Measurements from ENCODE around the gene KIRREL2.

The KIRREL2 gene

GRCh38 chr19:35895911-35896642 lies 39.4 kb downstream of the KIRREL2 start:
- no peak for TF ChIP-seq CTCF (IDR thresholded peaks at IDR 0.05; ENCODE audit: low read depth, low read length)
- no peak overlapping the region for H3K4me3 ChIP-seq (ENCODE audit: low read depth, low read length)

- no peak for TF ChIP-seq CTCF (IDR thresholded peaks at IDR 0.05; ENCODE audit: low read depth, low read length)
- H3K4me3 ChIP-seq (ENCODE audit: low read depth, low read length), result no peak overlapping the region
Observed at GRCh38 chr19:35896643-35897040, 39.9 kb downstream of the KIRREL2 start.

- no peak for TF ChIP-seq CTCF (IDR thresholded peaks at IDR 0.05; ENCODE audit: low read depth, low read length)
- peak overlapping the region; percentile 80 for H3K4me3 ChIP-seq (ENCODE audit: low read depth, low read length)
Observed at GRCh38 chr19:35897706-35898451, 41.2 kb downstream of the KIRREL2 start.

- TF ChIP-seq CTCF (IDR thresholded peaks at IDR 0.05; ENCODE audit: low read depth, low read length), result no peak
- peak overlapping the region; percentile 80 for H3K4me3 ChIP-seq (ENCODE audit: low read depth, low read length)
Observed at GRCh38 chr19:35898499-35898809, 41.7 kb downstream of the KIRREL2 start.

GRCh38 chr19:35899547-35900214 lies 43.0 kb downstream of the KIRREL2 start:
- H3K4me3 ChIP-seq (ENCODE audit: low read depth, low read length), result peak overlapping the region; percentile 80
- no peak for TF ChIP-seq CTCF (IDR thresholded peaks at IDR 0.05; ENCODE audit: low read depth, low read length)

GRCh38 chr19:35901055-35901644 lies 44.4 kb downstream of the KIRREL2 start:
- no peak for TF ChIP-seq CTCF (IDR thresholded peaks at IDR 0.05; ENCODE audit: low read depth, low read length)
- H3K4me3 ChIP-seq (ENCODE audit: low read depth, low read length), result peak overlapping the region; percentile 80

Data from WI38 (cell line).